Measurements from ENCODE around the gene EFR3B. TPM values are rescaled to one million over a fixed set of nuclear protein-coding genes. Genes with fewer than 3 reads are reported as not detected.

Gene EFR3B
- total RNA-seq, 5 donors from 2014 or later (not counting 1 experiment from before 2014, with no cell fraction given), result 0.09 to 0.10 (median 0.09) TPM; not detected in 2

GRCh38 chr2:25174192-25174861, 132.5 kb downstream of the EFR3B start:
- CTCF ChIA-PET, result interaction anchor here (0.6 to 0.9 kb wide), 2 partner anchors 46 to 240 kb away, joined by 5 to 7 read pairs; no protein-coding TSS in a partner anchor
- peaks cover 44 to 48% of the 10 kb centered on the region in 2 donors for H3K27me3 Mint-ChIP-seq
- POLR2A ChIA-PET, result no interaction called here
- no peaks in the 10 kb centered on the region for H3K36me3 Mint-ChIP-seq
- no peak overlapping the region for H3K4me3 Mint-ChIP-seq
- Histone ChIP-seq H3K36me3 (ENCODE audit: control insufficient read depth in 2 of 2, extremely low read depth in 1 of 2, insufficient read depth in 1 of 2, low read length in 1 of 2) (no peaks in the 10 kb centered on the region), H3K4me3 (ENCODE audit: control insufficient read depth in 1 of 2, extremely low read depth in 1 of 2, low read length in 1 of 2) (no peak overlapping the region), H3K4me1 (ENCODE audit: control insufficient read depth in 1 of 2, extremely low read depth in 1 of 2, insufficient read depth in 2 of 2, low read length in 2 of 2) (no peaks in the 10 kb centered on the region), H3K27me3 (replicated peaks in 1 of 2; ENCODE audit: control insufficient read depth in 2 of 2, extremely low read depth in 1 of 2, insufficient read depth in 2 of 2, low read length in 1 of 2) (peaks cover 6 to 36% of the 10 kb centered on the region in 2 experiments), H3K27ac (ENCODE audit: low read length) (no peak overlapping the region), H3K9me3 (no peaks in the 10 kb centered on the region)
- H3K4me1 Mint-ChIP-seq, result peaks cover 0 to 11% (median 1%) of the 10 kb centered on the region in 3 donors
- ATAC-seq (replicated peaks in 1 of 4) (no peak), DNase-seq (no peak)
- no peaks in the 10 kb centered on the region for H3K9me3 Mint-ChIP-seq
- H3K27ac Mint-ChIP-seq, result no peak overlapping the region
- 89% methylated on average over 6 of the region's 6 CpGs for WGBS (ENCODE audit: insufficient coverage)

GRCh38 chr2:25176138-25176537, 134.3 kb downstream of the EFR3B start:
- H3K9me3 Mint-ChIP-seq, result no peaks in the 10 kb centered on the region

GRCh38 chr2:25176541-25177181, 134.8 kb downstream of the EFR3B start:
- H3K27ac Mint-ChIP-seq, result no peak overlapping the region
- H3K4me1 ChIP-seq (ENCODE audit: control insufficient read depth in 1 of 2, extremely low read depth in 1 of 2, insufficient read depth in 2 of 2, low read length in 2 of 2), result no peaks in the 10 kb centered on the region
- WGBS (ENCODE audit: insufficient coverage), result 93% methylated on average over 3 of the region's 5 CpGs

More at GRCh38 chr2:25176138-25176537, 134.3 kb downstream of the EFR3B start:
- Histone ChIP-seq H3K9me3 (no peaks in the 10 kb centered on the region), H3K36me3 (ENCODE audit: control insufficient read depth in 2 of 2, extremely low read depth in 1 of 2, insufficient read depth in 1 of 2, low read length in 1 of 2) (no peaks in the 10 kb centered on the region), H3K4me3 (ENCODE audit: control insufficient read depth in 1 of 2, extremely low read depth in 1 of 2, low read length in 1 of 2) (no peak overlapping the region), H3K27ac (ENCODE audit: low read length) (no peak overlapping the region), H3K4me1 (ENCODE audit: control insufficient read depth in 1 of 2, extremely low read depth in 1 of 2, insufficient read depth in 2 of 2, low read length in 2 of 2) (no peaks in the 10 kb centered on the region), H3K27me3 (replicated peaks in 1 of 2; ENCODE audit: control insufficient read depth in 2 of 2, extremely low read depth in 1 of 2, insufficient read depth in 2 of 2, low read length in 1 of 2) (peaks cover 0 to 27% of the 10 kb centered on the region in 2 experiments)
- Mint-ChIP-seq H3K27me3 (peaks cover 31 to 32% of the 10 kb centered on the region in 2 donors), H3K4me1 (peaks cover 0 to 6% (median 1%) of the 10 kb centered on the region in 3 donors), H3K36me3 (no peaks in the 10 kb centered on the region), H3K27ac (no peak overlapping the region), H3K4me3 (no peak overlapping the region)
- ChIA-PET CTCF (no interaction called here), POLR2A (no interaction called here)
- ATAC-seq (replicated peaks in 1 of 4) (no peak), DNase-seq (no peak)
- WGBS (ENCODE audit: insufficient coverage), result 58% methylated on average over 3 of the region's 6 CpGs

GRCh38 chr2:25177211-25177611, 135.3 kb downstream of the EFR3B start:
- no peak overlapping the region for H3K27ac ChIP-seq (ENCODE audit: low read length)
- Mint-ChIP-seq H3K4me1 (peaks cover 0 to 6% (median 1%) of the 10 kb centered on the region in 3 donors), H3K27ac (no peak overlapping the region), H3K27me3 (peaks cover 28 to 30% of the 10 kb centered on the region in 2 donors), H3K4me3 (no peak overlapping the region), H3K36me3 (no peaks in the 10 kb centered on the region), H3K9me3 (no peaks in the 10 kb centered on the region)
- H3K9me3 ChIP-seq, result no peaks in the 10 kb centered on the region
- H3K27me3 ChIP-seq (replicated peaks in 1 of 2; ENCODE audit: control insufficient read depth in 2 of 2, extremely low read depth in 1 of 2, insufficient read depth in 2 of 2, low read length in 1 of 2), result peaks cover 0 to 30% of the 10 kb centered on the region in 2 experiments
- H3K4me3 ChIP-seq (ENCODE audit: control insufficient read depth in 1 of 2, extremely low read depth in 1 of 2, low read length in 1 of 2), result no peak overlapping the region
- ChIA-PET CTCF (interaction anchor here in 1 of 2 donors (0.6 kb wide), 1 partner anchor 19 kb away, joined by 4 read pairs; no protein-coding TSS in a partner anchor), POLR2A (no interaction called here)
- WGBS (ENCODE audit: insufficient coverage), result 94% methylated on average over 4 of the region's 8 CpGs
- no peaks in the 10 kb centered on the region for H3K36me3 ChIP-seq (ENCODE audit: control insufficient read depth in 2 of 2, extremely low read depth in 1 of 2, insufficient read depth in 1 of 2, low read length in 1 of 2)
- H3K4me1 ChIP-seq (ENCODE audit: control insufficient read depth in 1 of 2, extremely low read depth in 1 of 2, insufficient read depth in 2 of 2, low read length in 2 of 2), result no peaks in the 10 kb centered on the region
- no peak for ATAC-seq (replicated peaks in 1 of 4)
- DNase-seq, result no peak

More at GRCh38 chr2:25176541-25177181, 134.8 kb downstream of the EFR3B start:
- Mint-ChIP-seq H3K4me3 (no peak overlapping the region), H3K4me1 (peaks cover 0 to 6% (median 1%) of the 10 kb centered on the region in 3 donors), H3K36me3 (no peaks in the 10 kb centered on the region), H3K27me3 (peaks cover 28 to 32% of the 10 kb centered on the region in 2 donors), H3K9me3 (no peaks in the 10 kb centered on the region)
- Histone ChIP-seq H3K9me3 (no peaks in the 10 kb centered on the region), H3K4me3 (ENCODE audit: control insufficient read depth in 1 of 2, extremely low read depth in 1 of 2, low read length in 1 of 2) (no peak overlapping the region), H3K36me3 (ENCODE audit: control insufficient read depth in 2 of 2, extremely low read depth in 1 of 2, insufficient read depth in 1 of 2, low read length in 1 of 2) (no peaks in the 10 kb centered on the region), H3K27me3 (replicated peaks in 1 of 2; ENCODE audit: control insufficient read depth in 2 of 2, extremely low read depth in 1 of 2, insufficient read depth in 2 of 2, low read length in 1 of 2) (peaks cover 0 to 30% of the 10 kb centered on the region in 2 experiments), H3K27ac (ENCODE audit: low read length) (no peak overlapping the region)
- POLR2A ChIA-PET, result no interaction called here
- CTCF ChIA-PET, result no interaction called here
- DNase-seq, result no peak
- no peak for ATAC-seq (replicated peaks in 1 of 4)

- Histone ChIP-seq H3K27me3 (replicated peaks in 1 of 2; ENCODE audit: control insufficient read depth in 2 of 2, extremely low read depth in 1 of 2, insufficient read depth in 2 of 2, low read length in 1 of 2) (peaks cover 0 to 23% of the 10 kb centered on the region in 2 experiments), H3K36me3 (ENCODE audit: control insufficient read depth in 2 of 2, extremely low read depth in 1 of 2, insufficient read depth in 1 of 2, low read length in 1 of 2) (no peaks in the 10 kb centered on the region), H3K27ac (ENCODE audit: low read length) (no peak overlapping the region), H3K9me3 (no peaks in the 10 kb centered on the region), H3K4me3 (ENCODE audit: control insufficient read depth in 1 of 2, extremely low read depth in 1 of 2, low read length in 1 of 2) (no peak overlapping the region), H3K4me1 (ENCODE audit: control insufficient read depth in 1 of 2, extremely low read depth in 1 of 2, insufficient read depth in 2 of 2, low read length in 2 of 2) (no peaks in the 10 kb centered on the region)
- DNase-seq (no peak), ATAC-seq (replicated peaks in 1 of 4) (no peak)
- CTCF ChIA-PET, result interaction anchor here in 1 of 2 donors (0.5 kb wide), 1 partner anchor 303 kb away, joined by 3 read pairs; no protein-coding TSS in a partner anchor
- Mint-ChIP-seq H3K4me1 (no peaks in the 10 kb centered on the region), H3K36me3 (no peaks in the 10 kb centered on the region), H3K27ac (no peak overlapping the region), H3K27me3 (peaks cover 20 to 21% of the 10 kb centered on the region in 2 donors), H3K4me3 (no peak overlapping the region), H3K9me3 (no peaks in the 10 kb centered on the region)
- WGBS (ENCODE audit: insufficient coverage), result 81% methylated on average over 9 of the region's 10 CpGs
- POLR2A ChIA-PET, result no interaction called here
These were observed 137.1 kb downstream of the EFR3B start for GRCh38 chr2:25178976-25179375.

GRCh38 chr2:25184254-25184653, 142.4 kb downstream of the EFR3B start:
- H3K27ac Mint-ChIP-seq, result no peak overlapping the region
- Histone ChIP-seq H3K36me3 (ENCODE audit: control insufficient read depth in 2 of 2, extremely low read depth in 1 of 2, insufficient read depth in 1 of 2, low read length in 1 of 2) (no peaks in the 10 kb centered on the region), H3K27me3 (replicated peaks in 1 of 2; ENCODE audit: control insufficient read depth in 2 of 2, extremely low read depth in 1 of 2, insufficient read depth in 2 of 2, low read length in 1 of 2) (peaks cover 0 to 8% of the 10 kb centered on the region in 2 experiments), H3K4me1 (ENCODE audit: control insufficient read depth in 1 of 2, extremely low read depth in 1 of 2, insufficient read depth in 2 of 2, low read length in 2 of 2) (no peaks in the 10 kb centered on the region), H3K27ac (ENCODE audit: low read length) (no peak overlapping the region), H3K4me3 (ENCODE audit: control insufficient read depth in 1 of 2, extremely low read depth in 1 of 2, low read length in 1 of 2) (no peak overlapping the region), H3K9me3 (no peaks in the 10 kb centered on the region)
- H3K4me3 Mint-ChIP-seq, result no peak overlapping the region
- 64% methylated on average over 5 of the region's 5 CpGs for WGBS (ENCODE audit: insufficient coverage)
- H3K4me1 Mint-ChIP-seq, result no peaks in the 10 kb centered on the region
- ATAC-seq (replicated peaks in 1 of 4) (no peak), DNase-seq (no peak)
- H3K36me3 Mint-ChIP-seq, result no peaks in the 10 kb centered on the region
- POLR2A ChIA-PET, result interaction anchor here in 1 of 2 donors (0.6 kb wide), 1 partner anchor 18 kb away, joined by 4 read pairs; no protein-coding TSS in a partner anchor
- peaks cover 4 to 6% of the 10 kb centered on the region in 2 donors for H3K27me3 Mint-ChIP-seq
- H3K9me3 Mint-ChIP-seq, result no peaks in the 10 kb centered on the region
- CTCF ChIA-PET, result no interaction called here
